ENCODE data around the gene IGSF5. TPM values are rescaled to one million over a fixed set of nuclear protein-coding genes. Genes with fewer than 3 reads are reported as not detected.
"Not testable (repeated sequence)": the region's sequence is repeated elsewhere in the genome, so short reads cannot be mapped to it uniquely, and the experiment has no call there.

IGSF5 gene
- 1.5 TPM for polyA plus RNA-seq (ENCODE audit: insufficient read length)

DNA sequence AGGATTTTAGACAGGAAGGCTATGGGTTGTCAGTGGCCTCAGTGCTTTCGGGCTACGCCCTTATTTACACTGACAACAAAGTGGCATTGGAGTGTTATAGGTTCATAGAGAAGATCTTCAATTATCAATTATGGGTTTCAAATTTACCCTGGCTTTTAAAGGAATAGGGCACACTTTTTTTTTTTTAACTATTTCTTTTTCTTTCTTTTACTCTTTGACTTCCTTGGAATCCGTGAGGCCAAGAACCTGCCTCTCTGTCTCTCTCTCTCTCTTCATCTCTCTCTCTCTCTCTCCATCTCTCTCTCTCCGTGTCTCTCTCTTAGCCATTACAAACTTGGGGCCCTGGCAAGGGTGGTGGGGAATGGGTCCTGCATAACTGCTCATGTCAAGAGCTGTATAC is at the start of gene IGSF5:
IGSF5 (plus strand) TSS at position 301 of the 400 bp plus-strand sequence. CDS start 327 bp downstream, outside the sequence.
- DNase-seq (ENCODE audit: low read depth): not testable (repeated sequence)

- DNase-seq (ENCODE audit: low read depth): no peak
Observed at GRCh38 chr21:39696196-39696595, 48.8 kb upstream of the IGSF5 start.

DNA sequence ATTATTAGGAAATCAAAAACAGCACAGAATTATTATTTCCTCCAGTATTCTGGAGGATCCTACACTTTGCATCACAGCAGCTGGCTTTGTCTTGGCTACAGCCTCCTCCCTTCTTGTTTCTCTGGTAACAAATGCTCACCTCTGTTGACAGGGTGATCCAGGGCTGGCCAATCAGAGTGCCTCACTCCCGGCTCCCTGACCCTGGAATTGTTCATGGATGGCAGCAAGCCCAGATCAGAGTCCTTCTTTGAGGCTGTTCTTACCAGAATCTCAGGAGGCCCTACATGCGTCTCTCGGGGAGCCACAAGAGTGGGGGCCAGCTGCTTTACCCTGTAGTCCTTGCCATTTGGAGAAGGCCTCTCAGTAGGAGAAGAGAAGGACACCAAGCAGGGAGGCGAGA is 48.4 kb upstream of the IGSF5 start:
- DNase-seq (ENCODE audit: low read depth): no peak

DNA sequence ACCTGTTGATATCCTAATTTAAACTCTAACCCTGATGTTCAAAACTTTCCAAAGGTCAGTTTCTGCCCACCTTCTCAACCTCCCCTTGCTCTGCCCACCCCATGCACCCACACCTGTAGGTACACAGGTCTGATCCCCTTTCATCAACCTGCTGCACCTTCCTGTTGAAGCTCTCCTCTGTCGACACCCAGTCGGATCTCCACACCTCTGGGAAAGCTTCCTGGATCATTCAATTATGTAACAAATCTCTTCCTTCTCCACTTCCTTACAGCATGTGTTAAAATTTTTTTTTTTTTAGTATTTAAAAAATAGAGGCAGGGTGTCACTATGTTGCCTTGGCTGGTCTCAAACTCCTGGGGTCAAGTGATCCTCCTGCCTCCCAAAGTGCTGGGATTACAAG is 44.7 kb upstream of the IGSF5 start:
- DNase-seq (ENCODE audit: low read depth): no peak

GRCh38 chr21:39703578-39703977 is 41.4 kb upstream of the IGSF5 start:
- no peak for DNase-seq (ENCODE audit: low read depth)

GRCh38 chr21:39705849-39706248 is 39.1 kb upstream of the IGSF5 start:
- DNase-seq (ENCODE audit: low read depth): no peak

DNA sequence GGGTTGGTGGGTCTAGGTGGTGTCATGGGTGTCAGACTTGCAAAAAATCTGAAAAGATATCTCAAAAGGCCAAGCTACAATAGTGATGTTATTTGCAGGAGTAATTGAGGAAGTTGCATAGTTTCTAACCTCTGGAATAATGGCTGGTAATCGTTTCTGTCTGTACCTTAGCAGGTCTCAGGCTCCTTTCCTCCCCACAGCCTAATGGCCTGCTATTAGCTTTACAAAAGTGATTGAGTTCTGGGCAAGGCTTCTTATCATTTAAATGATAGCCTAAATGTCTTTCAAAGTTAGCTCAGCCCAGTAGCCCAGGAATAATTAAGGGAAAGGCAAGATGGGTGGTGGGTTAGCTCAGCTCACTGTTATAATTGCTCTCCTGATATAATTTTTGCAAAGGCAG is 37.7 kb upstream of the IGSF5 start:
- DNase-seq (ENCODE audit: low read depth): no peak

GRCh38 chr21:39710866-39711265 is 34.1 kb upstream of the IGSF5 start:
- DNase-seq (ENCODE audit: low read depth): no peak

DNA sequence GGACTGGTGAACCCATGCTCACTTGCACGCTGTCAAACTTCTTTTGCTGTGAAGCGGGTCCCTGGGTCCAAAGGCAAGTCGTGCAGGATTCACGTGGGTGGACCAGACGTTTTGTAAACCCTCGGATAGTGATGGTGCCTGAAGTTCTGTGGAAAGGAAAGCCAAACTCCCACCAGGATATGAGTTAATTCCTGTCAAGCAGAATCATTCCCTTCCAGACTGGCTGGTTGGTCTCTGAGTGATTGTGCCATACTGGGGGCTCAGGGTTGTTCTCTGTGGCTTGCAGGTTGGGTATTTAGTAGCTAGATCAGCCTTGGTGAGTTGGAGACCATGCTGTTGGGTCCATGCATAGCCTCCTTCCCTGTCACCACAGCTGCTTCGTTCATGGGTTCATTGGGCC is 32.7 kb upstream of the IGSF5 start:
- no peak for DNase-seq (ENCODE audit: low read depth)

DNA sequence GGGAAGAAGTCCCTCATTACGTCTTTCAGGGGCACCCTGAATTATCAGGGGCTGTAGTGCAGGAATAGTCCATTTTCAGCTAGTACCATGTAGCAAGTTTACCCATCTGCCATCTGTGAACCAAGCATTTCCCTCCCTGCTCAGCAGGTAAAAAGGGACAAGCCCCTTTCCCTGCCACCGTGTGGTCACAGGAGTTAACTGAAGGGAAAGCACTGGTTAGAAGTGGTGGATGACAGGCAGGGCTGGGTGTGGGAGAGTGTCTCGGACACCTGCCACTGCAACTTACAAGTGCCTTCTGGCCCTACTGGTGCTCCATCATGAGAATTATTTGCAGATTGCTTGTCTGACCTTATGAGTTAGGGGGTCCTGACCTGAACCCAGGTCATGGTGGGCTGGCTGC is 32.0 kb upstream of the IGSF5 start:
- no peak for DNase-seq (ENCODE audit: low read depth)

DNA sequence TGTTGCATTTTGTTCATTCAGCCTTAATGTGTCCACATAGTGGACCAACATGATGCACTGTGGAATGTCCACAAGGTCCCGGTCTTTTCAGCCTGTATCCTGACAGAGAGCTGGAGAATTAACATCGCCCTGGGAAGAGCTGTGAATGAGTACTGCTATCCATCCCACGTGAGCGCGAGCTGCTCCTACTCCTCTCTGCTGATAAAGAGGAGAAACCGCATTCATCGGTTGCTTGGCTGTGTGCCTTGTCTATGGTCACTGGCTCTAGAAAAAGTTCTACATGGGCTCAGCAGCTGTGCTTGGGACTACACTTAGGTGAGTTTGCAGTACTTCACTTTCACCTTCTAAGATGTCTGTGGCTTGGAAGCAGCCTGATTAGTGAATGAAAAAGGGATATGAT is 31.1 kb upstream of the IGSF5 start:
- no peak for DNase-seq (ENCODE audit: low read depth)

- no peak for DNase-seq (ENCODE audit: low read depth)
Observed at GRCh38 chr21:39714331-39714730, 30.7 kb upstream of the IGSF5 start.

DNA sequence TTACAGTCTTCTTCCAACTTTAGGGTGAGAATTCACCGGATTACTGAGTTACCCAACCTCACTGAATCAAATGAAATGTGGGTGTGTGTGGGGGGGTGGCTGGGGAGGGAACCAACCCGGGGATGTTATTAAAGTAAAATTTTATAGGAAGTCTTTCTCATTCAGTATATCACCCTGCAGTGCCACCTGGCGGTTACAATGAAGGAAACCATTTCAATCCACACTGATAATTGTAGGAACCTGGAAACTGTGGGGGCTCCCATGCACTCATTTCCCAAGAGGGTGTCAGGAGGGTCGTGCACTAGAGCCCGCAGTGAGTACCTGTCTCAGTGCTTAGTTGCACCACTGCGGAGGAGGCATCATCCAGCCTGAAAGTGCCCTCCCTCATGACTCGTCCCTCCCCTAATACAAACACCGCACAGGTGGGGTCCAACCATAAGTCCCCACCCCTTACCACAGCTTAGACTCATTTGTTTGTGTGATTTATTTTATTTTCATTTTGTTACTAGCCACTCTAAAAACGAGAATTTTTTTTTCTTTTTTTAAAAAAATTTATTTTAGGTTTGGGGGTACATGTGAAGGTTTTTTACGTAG is 29.1 kb upstream of the IGSF5 start:
- DNase-seq (ENCODE audit: low read depth): no peak

DNA sequence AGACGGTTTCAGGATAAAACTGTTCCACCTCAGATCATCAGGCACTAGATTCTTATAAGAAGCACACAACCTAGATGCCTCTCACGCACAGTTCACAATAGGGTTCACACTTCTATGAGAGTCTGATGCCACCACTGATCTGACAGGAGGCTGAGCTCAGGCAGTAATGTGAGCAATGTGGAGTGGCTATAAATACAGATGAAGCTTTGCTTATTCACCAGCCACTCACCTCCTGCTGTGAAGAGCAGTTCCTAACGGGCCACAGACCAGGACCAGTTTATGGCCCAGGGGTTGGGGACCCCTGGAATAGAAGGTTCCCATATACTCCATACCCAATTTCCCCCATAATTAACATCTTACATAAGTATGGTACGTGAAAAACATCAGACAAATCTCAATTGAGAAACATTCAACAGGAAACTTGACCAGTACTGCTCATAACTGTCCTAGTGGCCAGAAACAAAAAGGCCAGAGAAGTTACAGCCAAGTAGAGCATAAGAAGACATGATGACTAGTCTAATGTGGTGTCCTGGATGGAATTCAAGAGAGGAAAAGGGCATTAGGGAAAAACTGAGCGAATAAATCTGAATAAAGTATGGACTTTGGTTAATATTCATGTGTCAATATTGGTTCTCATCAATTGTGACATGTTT is 24.7 kb upstream of the IGSF5 start:
- no peak for DNase-seq (ENCODE audit: low read depth)

- DNase-seq (ENCODE audit: low read depth): no peak
Observed at GRCh38 chr21:39721885-39722284, 23.1 kb upstream of the IGSF5 start.

- DNase-seq (ENCODE audit: low read depth): no peak
Observed at GRCh38 chr21:39724944-39725343, 20.0 kb upstream of the IGSF5 start.

DNA sequence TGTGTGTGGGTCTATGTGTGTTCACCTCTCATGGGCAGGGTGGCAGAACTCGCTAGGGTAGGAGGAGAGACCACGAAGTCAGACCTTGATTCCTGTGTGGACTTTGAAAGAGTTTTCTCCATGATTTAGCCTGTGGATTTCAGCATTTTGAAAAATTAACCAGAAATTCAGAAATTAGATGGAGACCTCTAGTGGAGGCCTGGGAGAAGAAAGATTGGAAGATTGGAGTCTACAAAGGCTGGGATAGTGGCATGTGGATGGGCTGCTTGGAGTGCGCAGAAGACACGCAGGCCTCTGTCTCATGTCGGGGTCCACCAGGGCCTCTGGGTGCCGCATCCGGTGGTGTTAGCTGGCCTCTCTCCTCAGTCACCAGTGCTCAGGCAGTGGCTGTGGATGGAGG is 18.9 kb upstream of the IGSF5 start:
- no peak for DNase-seq (ENCODE audit: low read depth)

DNA sequence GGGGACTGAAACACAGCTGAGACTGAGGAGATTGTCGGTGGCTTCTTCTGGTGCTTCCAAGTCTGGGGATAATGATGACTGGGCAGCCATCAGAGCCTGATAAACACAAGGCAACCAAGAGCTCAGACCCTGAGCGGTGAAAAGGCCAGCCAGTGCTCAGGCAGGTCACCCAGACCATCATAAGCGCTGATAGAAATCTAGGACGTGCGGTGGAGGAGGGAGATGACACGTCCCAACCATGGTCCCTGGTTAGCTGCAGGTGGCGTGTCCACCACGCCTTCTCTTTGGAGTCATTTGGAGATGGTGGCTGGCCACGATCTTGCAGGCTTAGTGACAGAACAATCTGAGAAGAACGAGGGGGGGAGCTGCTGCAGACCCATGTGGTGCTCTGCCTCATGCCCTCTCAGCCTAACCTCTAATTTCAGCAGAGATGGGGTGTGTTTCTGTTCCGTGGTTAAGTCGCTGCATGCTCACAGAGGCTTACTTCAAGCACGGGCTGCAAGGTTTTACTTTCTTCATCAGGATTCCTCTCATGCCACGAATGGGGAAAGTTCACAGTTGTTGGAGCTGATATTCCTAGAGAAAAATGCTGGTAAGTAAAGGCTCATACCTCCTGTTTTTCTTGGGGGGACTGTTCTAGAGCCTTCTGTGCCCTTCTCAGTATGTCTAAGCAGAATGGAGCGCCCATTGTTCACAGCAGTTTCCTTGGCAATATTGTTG is 17.4 kb upstream of the IGSF5 start:
- no peak for DNase-seq (ENCODE audit: low read depth)

DNA sequence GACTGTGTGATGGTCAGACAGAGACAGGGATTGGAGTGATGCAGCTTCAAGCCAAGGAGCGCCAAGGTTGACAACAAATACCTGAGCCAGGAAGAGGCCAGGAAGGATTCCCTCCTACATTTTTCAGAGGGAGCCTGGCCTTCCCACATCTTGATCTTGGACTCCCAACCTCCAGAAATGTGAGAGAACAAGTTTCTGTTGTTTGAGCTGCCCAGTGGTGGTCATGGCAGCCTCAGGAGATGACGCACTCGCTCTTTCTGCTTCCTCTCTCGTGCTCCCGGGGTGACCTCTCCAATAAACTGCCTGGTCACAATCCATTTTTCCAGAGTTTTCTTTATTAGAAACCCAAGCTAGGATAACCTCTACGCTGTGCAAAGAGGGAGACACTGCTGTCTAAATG is 16.6 kb upstream of the IGSF5 start:
- no peak for DNase-seq (ENCODE audit: low read depth)

GRCh38 chr21:39730418-39731157 is 14.4 kb upstream of the IGSF5 start:
- no peak for DNase-seq (ENCODE audit: low read depth)

GRCh38 chr21:39736716-39737115 is 8.3 kb upstream of the IGSF5 start:
- DNase-seq (ENCODE audit: low read depth): no peak

- no peak for DNase-seq (ENCODE audit: low read depth)
Observed at GRCh38 chr21:39737376-39738000, 7.5 kb upstream of the IGSF5 start.
